Sigmoid colon (tissue), 3 donors: Measurements from ENCODE around the gene ROBO1.

Experiments
- POLR2A ChIP-seq, 2 donors: fragments of 450-650 bp; IDR thresholded peaks; one replicate each; pipeline ENCODE4 v1.6.1; 2016; ENCODE audit warnings: antibody characterized with exemption in 2 of 2, mild to moderate bottlenecking in 2 of 2, moderate library complexity in 2 of 2
- TF ChIP-seq, protein P1 (sequence below), 4 experiments: fragments of 450-650 bp in 3 of 4; fragments of 200-600 bp in 1 of 4; IDR thresholded peaks; one replicate each; pipeline ENCODE4 v1.5.1; 2016 to 2019; ENCODE audit warnings: antibody characterized with exemption in 4 of 4, mild to moderate bottlenecking in 3 of 4, moderate library complexity in 2 of 4

- TF ChIP-seq, protein P1, sequence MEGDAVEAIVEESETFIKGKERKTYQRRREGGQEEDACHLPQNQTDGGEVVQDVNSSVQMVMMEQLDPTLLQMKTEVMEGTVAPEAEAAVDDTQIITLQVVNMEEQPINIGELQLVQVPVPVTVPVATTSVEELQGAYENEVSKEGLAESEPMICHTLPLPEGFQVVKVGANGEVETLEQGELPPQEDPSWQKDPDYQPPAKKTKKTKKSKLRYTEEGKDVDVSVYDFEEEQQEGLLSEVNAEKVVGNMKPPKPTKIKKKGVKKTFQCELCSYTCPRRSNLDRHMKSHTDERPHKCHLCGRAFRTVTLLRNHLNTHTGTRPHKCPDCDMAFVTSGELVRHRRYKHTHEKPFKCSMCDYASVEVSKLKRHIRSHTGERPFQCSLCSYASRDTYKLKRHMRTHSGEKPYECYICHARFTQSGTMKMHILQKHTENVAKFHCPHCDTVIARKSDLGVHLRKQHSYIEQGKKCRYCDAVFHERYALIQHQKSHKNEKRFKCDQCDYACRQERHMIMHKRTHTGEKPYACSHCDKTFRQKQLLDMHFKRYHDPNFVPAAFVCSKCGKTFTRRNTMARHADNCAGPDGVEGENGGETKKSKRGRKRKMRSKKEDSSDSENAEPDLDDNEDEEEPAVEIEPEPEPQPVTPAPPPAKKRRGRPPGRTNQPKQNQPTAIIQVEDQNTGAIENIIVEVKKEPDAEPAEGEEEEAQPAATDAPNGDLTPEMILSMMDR (IDR thresholded peaks at IDR 0.05), result no peak
- TF ChIP-seq POLR2A (IDR thresholded peaks at IDR 0.05), result no peak
These were observed 816.4 kb downstream of the ROBO1 start for GRCh38 chr3:78951342-78951945.
